MM.1S (cell line): ENCODE measurements around the gene HMG20A.

ENCODE experiments used
- DNase-seq: peaks from one replicate; pipeline ENCODE4 v3.0.0-alpha.2; 2015
- H2AFZ ChIP-seq: fragments of 300-600 bp; sonication (generic); 2 replicates; pipeline ENCODE4 v1.6.0; 2016; ENCODE audit warnings: antibody characterized with exemption, low read length
- H3F3A ChIP-seq: fragments of 300-600 bp; sonication (generic); 2 replicates; pipeline ENCODE4 v1.6.1; 2016; ENCODE audit warnings: mild to moderate bottlenecking, antibody characterized with exemption, low read length, moderate library complexity, mixed read lengths; ENCODE audit not compliant: insufficient read depth
- H3K27ac ChIP-seq: fragments of 300-600 bp; sonication (generic); 2 replicates; pipeline ENCODE4 v1.5.1; 2016; ENCODE audit warnings: mild to moderate bottlenecking, low read length
- H3K27me3 ChIP-seq: fragments of 300-600 bp; sonication (generic); replicated peaks from 2 replicates; pipeline ENCODE4 v1.6.0; 2016; ENCODE audit warnings: low read length; ENCODE audit not compliant: insufficient read depth
- H3K36me3 ChIP-seq: fragments of 300-600 bp; sonication (generic); replicated peaks from 2 replicates; pipeline ENCODE4 v1.6.1; 2016; ENCODE audit warnings: mild to moderate bottlenecking, low read length, mixed read lengths; ENCODE audit not compliant: insufficient read depth
- H3K4me1 ChIP-seq: fragments of 300-600 bp; sonication (generic); 2 replicates; pipeline ENCODE4 v1.6.1; 2016; ENCODE audit warnings: low read length, mixed read lengths
- H3K4me2 ChIP-seq: fragments of 300-600 bp; sonication (generic); 2 replicates; pipeline ENCODE4 v1.6.0; 2016; ENCODE audit warnings: low read depth, low read length
- H3K4me3 ChIP-seq: fragments of 300-600 bp; sonication (generic); 2 replicates; pipeline ENCODE4 v1.5.1; 2016; ENCODE audit warnings: low read length, mixed read lengths
- H3K79me2 ChIP-seq: fragments of 300-600 bp; sonication (generic); 2 replicates; pipeline ENCODE4 v1.6.1; 2016; ENCODE audit warnings: mixed run types, low read length, mixed read lengths
- H3K9ac ChIP-seq: fragments of 300-600 bp; sonication (generic); 2 replicates; pipeline ENCODE4 v1.6.1; 2016; ENCODE audit warnings: low read length, mixed read lengths
- H3K9me2 ChIP-seq: fragments of 300-600 bp; sonication (generic); replicated peaks from 2 replicates; pipeline ENCODE4 v1.6.1; 2016; ENCODE audit warnings: mild to moderate bottlenecking, low read length, mixed read lengths; ENCODE audit not compliant: insufficient read depth
- H3K9me3 ChIP-seq: fragments of 300-600 bp; sonication (generic); replicated peaks from 2 replicates; pipeline ENCODE4 v1.6.1; 2016; ENCODE audit warnings: mild to moderate bottlenecking, low read length, mixed read lengths; ENCODE audit not compliant: insufficient read depth
- H4K20me1 ChIP-seq: fragments of 300-600 bp; sonication (generic); 2 replicates; pipeline ENCODE4 v1.6.1; 2016; ENCODE audit warnings: mild to moderate bottlenecking, low read length, moderate library complexity, mixed read lengths; ENCODE audit not compliant: insufficient read depth
- CTCF ChIP-seq: fragments of 300-600 bp; sonication (generic); IDR thresholded peaks from 2 replicates; pipeline ENCODE4 v1.5.1; 2016; ENCODE audit warnings: antibody characterized with exemption, low read length, mixed read lengths
- EZH2 ChIP-seq: fragments of 300-600 bp; sonication (generic); optimal IDR thresholded peaks from 2 replicates; pipeline ENCODE3; 2017; ENCODE audit warnings: low read depth, mild to moderate bottlenecking, antibody characterized with exemption, low read length, mixed read lengths
- EZH2phosphoT487 ChIP-seq: fragments of 300-600 bp; sonication (generic); IDR thresholded peaks from 2 replicates; pipeline ENCODE4 v1.6.1; 2018; ENCODE audit warnings: antibody characterized with exemption, low read length

HMG20A gene

GRCh38 chr15:77525907-77526594 is 105.4 kb downstream of the HMG20A start:
- no peak for TF ChIP-seq EZH2
- Histone ChIP-seq H3K27ac (no peak overlapping the region), H3K4me2 (no peak overlapping the region), H3F3A (no peaks in the 10 kb centered on the region), H3K4me1 (no peaks in the 10 kb centered on the region), H3K27me3 (no peaks in the 10 kb centered on the region), H3K9ac (no peak overlapping the region), H4K20me1 (no peaks in the 10 kb centered on the region), H3K36me3 (no peaks in the 10 kb centered on the region), H3K4me3 (no peak overlapping the region), H3K9me3 (no peaks in the 10 kb centered on the region), H3K79me2 (no peaks in the 10 kb centered on the region), H2AFZ (no peak overlapping the region), H3K9me2 (no peaks in the 10 kb centered on the region)
- no peak for DNase-seq

GRCh38 chr15:77526595-77527163 is 106.0 kb downstream of the HMG20A start:
- Histone ChIP-seq H3K9ac (no peak overlapping the region), H3K4me3 (no peak overlapping the region), H3K9me2 (no peaks in the 10 kb centered on the region), H3K27ac (no peak overlapping the region), H2AFZ (no peak overlapping the region), H3K4me1 (no peaks in the 10 kb centered on the region), H3K4me2 (no peak overlapping the region), H4K20me1 (no peaks in the 10 kb centered on the region), H3K9me3 (no peaks in the 10 kb centered on the region), H3K79me2 (no peaks in the 10 kb centered on the region), H3K27me3 (no peaks in the 10 kb centered on the region), H3F3A (no peaks in the 10 kb centered on the region), H3K36me3 (no peaks in the 10 kb centered on the region)
- no peak for TF ChIP-seq EZH2
- TF ChIP-seq CTCF: no peak
- TF ChIP-seq EZH2phosphoT487: no peak
- DNase-seq: no peak

- H3K4me1 ChIP-seq: no peaks in the 10 kb centered on the region
- DNase-seq: no peak
- no peaks in the 10 kb centered on the region for H3K36me3 ChIP-seq
- no peak overlapping the region for H3K27ac ChIP-seq
- H3K27me3 ChIP-seq: no peaks in the 10 kb centered on the region
- H3K9ac ChIP-seq: no peak overlapping the region
- H2AFZ ChIP-seq: no peak overlapping the region
- H4K20me1 ChIP-seq: no peaks in the 10 kb centered on the region
- H3K9me3 ChIP-seq: no peaks in the 10 kb centered on the region
- no peaks in the 10 kb centered on the region for H3K9me2 ChIP-seq
- H3K4me2 ChIP-seq: no peak overlapping the region
- TF ChIP-seq EZH2phosphoT487 (no peak), EZH2 (no peak), CTCF (no peak)
- no peaks in the 10 kb centered on the region for H3K79me2 ChIP-seq
- H3F3A ChIP-seq: no peaks in the 10 kb centered on the region
- no peak overlapping the region for H3K4me3 ChIP-seq
These were observed 106.6 kb downstream of the HMG20A start for GRCh38 chr15:77527164-77527778.

GRCh38 chr15:77527831-77528231 is 107.1 kb downstream of the HMG20A start:
- Histone ChIP-seq H3K36me3 (no peaks in the 10 kb centered on the region), H3K4me2 (no peak overlapping the region), H3K9ac (no peak overlapping the region), H3K4me3 (no peak overlapping the region), H3K27me3 (peaks cover 4% of the 10 kb centered on the region; the same call in 1 of the 2 replicates), H3F3A (no peaks in the 10 kb centered on the region), H3K79me2 (no peaks in the 10 kb centered on the region), H3K9me2 (no peaks in the 10 kb centered on the region), H3K27ac (no peak overlapping the region), H3K9me3 (no peaks in the 10 kb centered on the region), H2AFZ (no peak overlapping the region), H4K20me1 (no peaks in the 10 kb centered on the region), H3K4me1 (no peaks in the 10 kb centered on the region)
- no peak for DNase-seq
- TF ChIP-seq EZH2phosphoT487 (no peak), EZH2 (no peak), CTCF (no peak)
